HepG2 (cell line): ENCODE measurements around the gene TOR1A. TPM values are rescaled to one million over a fixed set of nuclear protein-coding genes. Genes with fewer than 3 reads are reported as not detected.

Experiments used
- AGO2 ChIP-seq: fragments of 200-400 bp; formaldehyde crosslinking; optimal IDR thresholded peaks from 2 replicates; pipeline ENCODE3; 2017; ENCODE audit warnings: mild to moderate bottlenecking, low read depth, low read length, moderate library complexity
- ATAD3A ChIP-seq: sonication (generic); formaldehyde crosslinking; IDR thresholded peaks from 2 replicates; pipeline ENCODE4 v1.4.0; 2020; ENCODE audit warnings: missing genetic modification reagents
- ATF1 ChIP-seq: IDR thresholded peaks from 2 replicates; pipeline ENCODE4 v1.6.1; 2016; ENCODE audit warnings: mild to moderate bottlenecking, control low read depth
- ATF7-NPFF ChIP-seq: sonication (generic); formaldehyde crosslinking; IDR thresholded peaks from 2 replicates; pipeline ENCODE4 v1.8.1; 2023; ENCODE audit warnings: mild to moderate bottlenecking, low read depth, missing genetic modification reagents, moderate library complexity
- CCAR2 ChIP-seq: fragments of 200-400 bp; formaldehyde crosslinking; optimal IDR thresholded peaks from 2 replicates; pipeline ENCODE3; 2018; ENCODE audit warnings: low read depth, mild to moderate bottlenecking, low read length, moderate library complexity
- ELF3 ChIP-seq: IDR thresholded peaks from 2 replicates; pipeline ENCODE4 v1.6.1; 2016; ENCODE audit warnings: missing genetic modification reagents, missing compliant biosample characterization
- GABPA ChIP-seq, 2 experiments: IDR thresholded peaks; 2 replicates each; pipeline ENCODE4 v1.6.1; 2011 to 2016; ENCODE audit warnings: low read depth in 2 of 2, low read length in 1 of 2, missing biosample characterization in 1 of 2, missing genetic modification characterization in 1 of 2
- KDM5B ChIP-seq: sonication (generic); formaldehyde crosslinking; IDR thresholded peaks from 2 replicates; pipeline ENCODE4 v1.4.0; 2020; ENCODE audit warnings: missing genetic modification reagents, mild to moderate bottlenecking, borderline replicate concordance
- KLF6 ChIP-seq: IDR thresholded peaks from 2 replicates; pipeline ENCODE4 v1.8.0; 2016; ENCODE audit warnings: missing biosample characterization, missing genetic modification reagents
- MEIS2 ChIP-seq: sonication (generic); formaldehyde crosslinking; IDR thresholded peaks from 2 replicates; pipeline ENCODE4 v1.9.0; 2021; ENCODE audit warnings: mild to moderate bottlenecking, missing genetic modification reagents
- MYPOP ChIP-seq: sonication (generic); formaldehyde crosslinking; IDR thresholded peaks from 2 replicates; pipeline ENCODE4 v1.8.1; 2023; ENCODE audit warnings: mild to moderate bottlenecking, moderate library complexity, missing genetic modification reagents
- PPARG ChIP-seq: conservative IDR thresholded peaks from 2 replicates; pipeline ENCODE4 v1.6.1; 2016; ENCODE audit warnings: missing biosample characterization, missing genetic modification reagents
- SALL1 ChIP-seq: sonication (generic); formaldehyde crosslinking; IDR thresholded peaks from 2 replicates; pipeline ENCODE4 v1.8.0; 2022; ENCODE audit warnings: mild to moderate bottlenecking, missing genetic modification reagents
- ZNF12 ChIP-seq: sonication (generic); formaldehyde crosslinking; IDR thresholded peaks from 2 replicates; pipeline ENCODE4 v1.5.0; 2020; ENCODE audit warnings: missing genetic modification reagents
- ZNF335 ChIP-seq: sonication (generic); formaldehyde crosslinking; IDR thresholded peaks from 2 replicates; pipeline ENCODE4 v1.4.0; 2020; ENCODE audit warnings: missing genetic modification reagents
- ZNF615 ChIP-seq: sonication (generic); formaldehyde crosslinking; IDR thresholded peaks from 2 replicates; pipeline ENCODE4 v1.5.0; 2020; ENCODE audit warnings: mild to moderate bottlenecking, missing genetic modification reagents, borderline replicate concordance
- ZNF674 ChIP-seq: sonication (generic); formaldehyde crosslinking; IDR thresholded peaks from 2 replicates; pipeline ENCODE4 v1.5.0; 2020; ENCODE audit warnings: low read depth, mild to moderate bottlenecking, missing genetic modification reagents
- ZNF687 ChIP-seq: sonication (generic); formaldehyde crosslinking; IDR thresholded peaks from 2 replicates; pipeline ENCODE4 v1.5.1; 2020; ENCODE audit warnings: mild to moderate bottlenecking, missing genetic modification reagents, moderate library complexity
- ZNF777 ChIP-seq: sonication (generic); formaldehyde crosslinking; IDR thresholded peaks from 2 replicates; pipeline ENCODE4 v1.4.0; 2020; ENCODE audit warnings: missing genetic modification reagents
- ZNF816 ChIP-seq: sonication (generic); formaldehyde crosslinking; IDR thresholded peaks from 2 replicates; pipeline ENCODE4 v1.8.0; 2022; ENCODE audit warnings: missing genetic modification reagents, mild to moderate bottlenecking, borderline replicate concordance
- polyA plus RNA-seq, 8 experiments: library from polyadenylated mRNA; depleted of rRNA in 3 of 8; stranded (reverse) in 7 of 8; unstranded in 1 of 8; fragments of >200 nt; fragmentation: Illumina TruSeq in 4 of 8; extraction: Trizol in 4 of 8; gene quantifications; 2 replicates each; pipeline versions ENCODE4 v1.2.1 to v1.2.3, GENCODE V29; 2011 to 2016; ENCODE audit warnings: low read depth in 4 of 8, missing spikeins in 1 of 8, mixed read lengths in 1 of 8; ENCODE audit not compliant: insufficient read depth in 1 of 8
- total RNA-seq, 5 experiments: library from RNA; depleted of rRNA; stranded (reverse); fragments of >200 nt; fragmentation: Illumina TruSeq; extraction: Trizol; gene quantifications; 2 replicates each; pipeline ENCODE4 v1.2.3, GENCODE V29; 2016; ENCODE audit warnings: low read depth in 1 of 5
- TF ChIP-seq, protein P1 (sequence below): sonication (generic); formaldehyde crosslinking; IDR thresholded peaks from 2 replicates; pipeline ENCODE4 v1.4.0; 2020; ENCODE audit warnings: missing genetic modification reagents

The TOR1A gene
- total and polyA plus RNA-seq, 2 of the 13 experiments (the other 11 are each of a cell fraction or from before 2014, with no cell fraction given), result 31.6 to 41.4 TPM

GRCh38 chr9:129802833-129803675 is 20.9 kb downstream of the TOR1A start, which contains the start of gene TOR1B (continued):
- TF ChIP-seq, protein P1, sequence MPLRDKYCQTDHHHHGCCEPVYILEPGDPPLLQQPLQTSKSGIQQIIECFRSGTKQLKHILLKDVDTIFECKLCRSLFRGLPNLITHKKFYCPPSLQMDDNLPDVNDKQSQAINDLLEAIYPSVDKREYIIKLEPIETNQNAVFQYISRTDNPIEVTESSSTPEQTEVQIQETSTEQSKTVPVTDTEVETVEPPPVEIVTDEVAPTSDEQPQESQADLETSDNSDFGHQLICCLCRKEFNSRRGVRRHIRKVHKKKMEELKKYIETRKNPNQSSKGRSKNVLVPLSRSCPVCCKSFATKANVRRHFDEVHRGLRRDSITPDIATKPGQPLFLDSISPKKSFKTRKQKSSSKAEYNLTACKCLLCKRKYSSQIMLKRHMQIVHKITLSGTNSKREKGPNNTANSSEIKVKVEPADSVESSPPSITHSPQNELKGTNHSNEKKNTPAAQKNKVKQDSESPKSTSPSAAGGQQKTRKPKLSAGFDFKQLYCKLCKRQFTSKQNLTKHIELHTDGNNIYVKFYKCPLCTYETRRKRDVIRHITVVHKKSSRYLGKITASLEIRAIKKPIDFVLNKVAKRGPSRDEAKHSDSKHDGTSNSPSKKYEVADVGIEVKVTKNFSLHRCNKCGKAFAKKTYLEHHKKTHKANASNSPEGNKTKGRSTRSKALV (CRISPR knock-in tag), result peak; percentile 64; the same call in 1 of the 2 replicates
- TF ChIP-seq MEIS2 (CRISPR knock-in tag) (peak; percentile 66; the same call in 1 of the 2 replicates), ZNF687 (CRISPR knock-in tag) (peak; percentile 91), ZNF816 (0 out of 2 replicates have a peak, but pooled peaks have one; percentile 37), ZNF615 (CRISPR knock-in tag) (no peak), ZNF777 (peak; percentile 55), KDM5B (peak; percentile 95), MYPOP (0 out of 2 replicates have a peak, but pooled peaks have one; percentile 57), KLF6 (0 out of 2 replicates have a peak, but pooled peaks have one; percentile 48), AGO2 (no peak), CCAR2 (no peak), ATF1 (CRISPR knock-in tag) (peak; percentile 51; the same call in 1 of the 2 replicates), ATF7-NPFF (CRISPR knock-in tag) (peak; percentile 17; the same call in 1 of the 2 replicates), ZNF335 (CRISPR knock-in tag) (0 out of 2 replicates have a peak, but pooled peaks have one; percentile 46), ZNF12 (CRISPR knock-in tag) (no peak), ATAD3A (CRISPR knock-in tag) (no peak), ELF3 (CRISPR knock-in tag) (peak; percentile 65; the same call in 1 of the 2 replicates), GABPA (IDR thresholded peaks at IDR 0.05; ENCODE audit: low read depth, low read length) (peak; percentile 93), GABPA (CRISPR knock-in tag; IDR thresholded peaks at IDR 0.05; ENCODE audit: low read depth) (peak; percentile 93), SALL1 (CRISPR knock-in tag) (peak; percentile 84), PPARG (CRISPR knock-in tag) (peak; percentile 25; the same call in 1 of the 2 replicates), ZNF674 (CRISPR knock-in tag) (no peak)
